Transverse colon (tissue), 3 donors: ENCODE data around the gene MMP2.

ENCODE experiments used
- EP300 ChIP-seq: sonication (generic); formaldehyde crosslinking; IDR thresholded peaks from one replicate; pipeline ENCODE4 v1.6.1; 2017; ENCODE audit warnings: antibody characterized with exemption, low read depth
- TF ChIP-seq, protein P1 (sequence below), 5 experiments: fragments of 200-600 bp in 3 of 5; fragments of 450-650 bp in 2 of 5; sonication (generic) in 3 of 5; IDR thresholded peaks; 1 replicate in 2 of 5; 2 replicates in 3 of 5; pipeline ENCODE4 v1.5.1; 2016 to 2017; ENCODE audit warnings: antibody characterized with exemption in 5 of 5, inconsistent platforms in 3 of 5, mild to moderate bottlenecking in 2 of 5, moderate library complexity in 1 of 5

DNA sequence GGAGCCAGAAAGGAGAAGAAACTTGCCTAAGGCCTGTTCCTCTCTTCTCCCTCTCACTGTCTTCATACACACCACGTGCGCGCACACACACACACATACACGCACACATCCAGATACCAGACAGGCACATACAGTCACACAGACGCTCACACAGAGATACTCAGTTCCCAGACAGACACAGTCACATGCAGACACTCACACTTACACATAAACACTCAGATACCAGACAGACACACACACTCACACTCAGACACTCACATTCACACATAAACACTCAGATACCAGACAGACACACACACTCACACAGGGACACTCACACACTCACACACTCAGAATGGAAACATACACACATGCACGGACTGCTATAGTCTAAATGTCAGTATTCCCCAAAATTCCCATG, 24.1 kb upstream of the MMP2 start:
- TF ChIP-seq, protein P1, sequence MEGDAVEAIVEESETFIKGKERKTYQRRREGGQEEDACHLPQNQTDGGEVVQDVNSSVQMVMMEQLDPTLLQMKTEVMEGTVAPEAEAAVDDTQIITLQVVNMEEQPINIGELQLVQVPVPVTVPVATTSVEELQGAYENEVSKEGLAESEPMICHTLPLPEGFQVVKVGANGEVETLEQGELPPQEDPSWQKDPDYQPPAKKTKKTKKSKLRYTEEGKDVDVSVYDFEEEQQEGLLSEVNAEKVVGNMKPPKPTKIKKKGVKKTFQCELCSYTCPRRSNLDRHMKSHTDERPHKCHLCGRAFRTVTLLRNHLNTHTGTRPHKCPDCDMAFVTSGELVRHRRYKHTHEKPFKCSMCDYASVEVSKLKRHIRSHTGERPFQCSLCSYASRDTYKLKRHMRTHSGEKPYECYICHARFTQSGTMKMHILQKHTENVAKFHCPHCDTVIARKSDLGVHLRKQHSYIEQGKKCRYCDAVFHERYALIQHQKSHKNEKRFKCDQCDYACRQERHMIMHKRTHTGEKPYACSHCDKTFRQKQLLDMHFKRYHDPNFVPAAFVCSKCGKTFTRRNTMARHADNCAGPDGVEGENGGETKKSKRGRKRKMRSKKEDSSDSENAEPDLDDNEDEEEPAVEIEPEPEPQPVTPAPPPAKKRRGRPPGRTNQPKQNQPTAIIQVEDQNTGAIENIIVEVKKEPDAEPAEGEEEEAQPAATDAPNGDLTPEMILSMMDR (IDR thresholded peaks at IDR 0.05): no peak
- no peak for TF ChIP-seq EP300
